ENCODE results near the gene C1QTNF1. TPM values are rescaled to one million over a fixed set of nuclear protein-coding genes. Genes with fewer than 3 reads are reported as not detected.
"Not testable (repeated sequence)": the region's sequence is repeated elsewhere in the genome, so short reads cannot be mapped to it uniquely, and the experiment has no call there.

The C1QTNF1 gene
- total and polyA plus RNA-seq, 4 donors = 7.4 to 84.5 (median 30.0) TPM

GRCh38 chr17:79019632-79020584 is 4.1 kb upstream of the C1QTNF1 start:
- peak; percentile 53 to 68 (median 63) for DNase-seq
- WGBS, 2 donors = 40 to 62% methylated on average over 19 of the region's 19 CpGs
- peak overlapping the region in 1 of 2 donors; percentile 6 for H3K9ac ChIP-seq (ENCODE audit: insufficient read depth in 1 of 2, low read length in 2 of 2)
- H3K4me3 ChIP-seq = no peak overlapping the region
- peaks cover 0 to 32% (median 0%) of the 10 kb centered on the region in 3 donors for H3K27me3 ChIP-seq (ENCODE audit: control insufficient read depth in 3 of 3, insufficient read depth in 3 of 3, low read length in 2 of 3)
- peak overlapping the region; percentile 11 to 23 for H3K27ac ChIP-seq (ENCODE audit: low read depth in 1 of 2, low read length in 1 of 2)
- H3K36me3 ChIP-seq (ENCODE audit: control insufficient read depth in 4 of 4, insufficient read depth in 4 of 4, low read length in 4 of 4) = no peaks in the 10 kb centered on the region
- H3K9me3 ChIP-seq (ENCODE audit: control insufficient read depth in 4 of 4, insufficient read depth in 3 of 4, low read length in 3 of 4) = no peaks in the 10 kb centered on the region
- H3K4me1 ChIP-seq (ENCODE audit: control insufficient read depth in 5 of 5, insufficient read depth in 5 of 5, low read length in 5 of 5) = peaks cover 4 to 30% (median 6%) of the 10 kb centered on the region in 5 donors
- no peak for ATAC-seq (ENCODE audit: insufficient read depth, low FRiP score)
- peak; percentile 51 for TF ChIP-seq CTCF (IDR thresholded peaks at IDR 0.05; ENCODE audit: control extremely low read depth, extremely low read depth)

- H3K27me3 ChIP-seq (ENCODE audit: control insufficient read depth in 3 of 3, insufficient read depth in 3 of 3, low read length in 2 of 3) = peaks cover 0 to 40% (median 5%) of the 10 kb centered on the region in 3 donors
- peaks cover 4 to 32% (median 6%) of the 10 kb centered on the region in 5 donors for H3K4me1 ChIP-seq (ENCODE audit: control insufficient read depth in 5 of 5, insufficient read depth in 5 of 5, low read length in 5 of 5)
- H3K4me3 ChIP-seq = no peak overlapping the region
- H3K27ac ChIP-seq (ENCODE audit: low read depth in 1 of 2, low read length in 1 of 2) = peak overlapping the region; percentile 22 to 37
- no peak for DNase-seq
- WGBS, 2 donors = 70 to 77% methylated on average over 2 of the region's 2 CpGs
- no peak for ATAC-seq (ENCODE audit: insufficient read depth, low FRiP score)
- H3K9ac ChIP-seq (ENCODE audit: insufficient read depth in 1 of 2, low read length in 2 of 2) = no peak overlapping the region
- TF ChIP-seq CTCF (IDR thresholded peaks at IDR 0.05; ENCODE audit: control extremely low read depth, extremely low read depth) = no peak
- H3K36me3 ChIP-seq (ENCODE audit: control insufficient read depth in 4 of 4, insufficient read depth in 4 of 4, low read length in 4 of 4) = no peaks in the 10 kb centered on the region
- H3K9me3 ChIP-seq (ENCODE audit: control insufficient read depth in 4 of 4, insufficient read depth in 3 of 4, low read length in 3 of 4) = no peaks in the 10 kb centered on the region
Observed at GRCh38 chr17:79020631-79021301, 3.2 kb upstream of the C1QTNF1 start.

GRCh38 chr17:79021929-79022328 is 2.0 kb upstream of the C1QTNF1 start:
- peaks cover 4 to 36% (median 7%) of the 10 kb centered on the region in 5 donors for H3K4me1 ChIP-seq (ENCODE audit: control insufficient read depth in 5 of 5, insufficient read depth in 5 of 5, low read length in 5 of 5)
- H3K36me3 ChIP-seq (ENCODE audit: control insufficient read depth in 4 of 4, insufficient read depth in 4 of 4, low read length in 4 of 4); ATAC-seq (ENCODE audit: insufficient read depth, low FRiP score); H3K9ac ChIP-seq (ENCODE audit: insufficient read depth in 1 of 2, low read length in 2 of 2); DNase-seq; H3K9me3 ChIP-seq (ENCODE audit: control insufficient read depth in 4 of 4, insufficient read depth in 3 of 4, low read length in 3 of 4); H3K4me3 ChIP-seq: not testable (repeated sequence)
- 84 to 93% methylated on average over 2 of the region's 2 CpGs for WGBS, 2 donors
- H3K27ac ChIP-seq (ENCODE audit: low read depth in 1 of 2, low read length in 1 of 2) = peak overlapping the region; percentile 48 to 53
- peaks cover 0 to 47% (median 5%) of the 10 kb centered on the region in 3 donors for H3K27me3 ChIP-seq (ENCODE audit: control insufficient read depth in 3 of 3, insufficient read depth in 3 of 3, low read length in 2 of 3)

GRCh38 chr17:79022507-79022991 is 1.4 kb upstream of the C1QTNF1 start:
- DNase-seq (no peak), ATAC-seq (ENCODE audit: insufficient read depth, low FRiP score) (no peak)
- no peak overlapping the region for H3K9ac ChIP-seq (ENCODE audit: insufficient read depth in 1 of 2, low read length in 2 of 2)
- TF ChIP-seq CTCF (IDR thresholded peaks at IDR 0.05; ENCODE audit: control extremely low read depth, extremely low read depth) = no peak
- no peak overlapping the region for H3K4me3 ChIP-seq
- no peaks in the 10 kb centered on the region for H3K36me3 ChIP-seq (ENCODE audit: control insufficient read depth in 4 of 4, insufficient read depth in 4 of 4, low read length in 4 of 4)
- H3K27me3 ChIP-seq (ENCODE audit: control insufficient read depth in 3 of 3, insufficient read depth in 3 of 3, low read length in 2 of 3) = peaks cover 0 to 54% (median 9%) of the 10 kb centered on the region in 3 donors
- no peaks in the 10 kb centered on the region for H3K9me3 ChIP-seq (ENCODE audit: control insufficient read depth in 4 of 4, insufficient read depth in 3 of 4, low read length in 3 of 4)
- H3K4me1 ChIP-seq (ENCODE audit: control insufficient read depth in 5 of 5, insufficient read depth in 5 of 5, low read length in 5 of 5) = peaks cover 8 to 42% (median 11%) of the 10 kb centered on the region in 5 donors
- peak overlapping the region; percentile 48 to 82 for H3K27ac ChIP-seq (ENCODE audit: low read depth in 1 of 2, low read length in 1 of 2)
- WGBS, 2 donors = 59 to 80% methylated on average over 9 of the region's 9 CpGs
